Measurements from ENCODE around the gene IL21R. TPM values are rescaled to one million over a fixed set of nuclear protein-coding genes. Genes with fewer than 3 reads are reported as not detected.

The IL21R gene
- total RNA-seq, 4 donors from 2014 or later, result 0.20 to 1.1 (median 0.27) TPM; not detected in 1

- Histone ChIP-seq H3K27me3 (no peaks in the 10 kb centered on the region), H3K4me3 (no peak overlapping the region), H3K4me1 (no peaks in the 10 kb centered on the region), H3K9me3 (no peaks in the 10 kb centered on the region), H3K27ac (no peak overlapping the region), H3K36me3 (no peaks in the 10 kb centered on the region)
- 75 to 82% methylated on average over 4 of the region's 4 CpGs for WGBS, 2 donors (ENCODE audit: low coverage in 1 of 2)
- no peak for TF ChIP-seq POLR2A (IDR thresholded peaks at IDR 0.05)
- TF ChIP-seq POLR2AphosphoS5 (IDR thresholded peaks at IDR 0.05), result no peak
- TF ChIP-seq CTCF (IDR thresholded peaks at IDR 0.05), result no peak
- TF ChIP-seq EP300 (IDR thresholded peaks at IDR 0.05; ENCODE audit: low read depth), result no peak
- intact Hi-C loops (cut with DNase I; ENCODE audit: low total_unique reads) (no loop called here), in situ Hi-C loops (cut with MboI; ENCODE audit: low pct_ligation_motif_present in 1 of 4, low pct_unique_long_range_greater_than_20kb in 1 of 4, low sequenced_read_pairs in 3 of 4) (no loop called here)
- DNase-seq, result no peak
Observed at GRCh38 chr16:27386674-27387073, 15.3 kb upstream of the IL21R start.

- H3K27ac ChIP-seq, result no peak overlapping the region
- in situ Hi-C loops (cut with MboI; ENCODE audit: low pct_ligation_motif_present in 1 of 4, low pct_unique_long_range_greater_than_20kb in 1 of 4, low sequenced_read_pairs in 3 of 4), result no loop called here
- H3K9me3 ChIP-seq, result peaks cover 0 to under 1% of the 10 kb centered on the region in 2 donors
- DNase-seq, result no peak
- no peaks in the 10 kb centered on the region for H3K4me1 ChIP-seq
- no peaks in the 10 kb centered on the region for H3K27me3 ChIP-seq
- WGBS, 2 donors (ENCODE audit: low coverage in 1 of 2), result 56 to 84% methylated on average over 1 of the region's 1 CpG
- no peaks in the 10 kb centered on the region for H3K36me3 ChIP-seq
- no peak for TF ChIP-seq EP300 (IDR thresholded peaks at IDR 0.05; ENCODE audit: low read depth)
- TF ChIP-seq POLR2A (IDR thresholded peaks at IDR 0.05), result no peak
- TF ChIP-seq CTCF (IDR thresholded peaks at IDR 0.05), result no peak
- no peak for TF ChIP-seq POLR2AphosphoS5 (IDR thresholded peaks at IDR 0.05)
- intact Hi-C loops (cut with DNase I; ENCODE audit: low total_unique reads), result no loop called here
- no peak overlapping the region for H3K4me3 ChIP-seq
Observed at GRCh38 chr16:27387724-27388123, 14.2 kb upstream of the IL21R start.

GRCh38 chr16:27389272-27389961 lies 12.6 kb upstream of the IL21R start:
- TF ChIP-seq POLR2A (IDR thresholded peaks at IDR 0.05) (no peak), CTCF (IDR thresholded peaks at IDR 0.05) (no peak), EP300 (IDR thresholded peaks at IDR 0.05; ENCODE audit: low read depth) (no peak), POLR2AphosphoS5 (IDR thresholded peaks at IDR 0.05) (no peak)
- DNase-seq, result no peak
- Histone ChIP-seq H3K27ac (no peak overlapping the region), H3K36me3 (no peaks in the 10 kb centered on the region), H3K27me3 (no peaks in the 10 kb centered on the region), H3K4me1 (no peaks in the 10 kb centered on the region), H3K9me3 (peaks cover 0 to 7% of the 10 kb centered on the region in 2 donors), H3K4me3 (no peak overlapping the region)
- intact Hi-C loops (cut with DNase I; ENCODE audit: low total_unique reads), result no loop called here
- in situ Hi-C loops (cut with MboI; ENCODE audit: low pct_ligation_motif_present in 1 of 4, low pct_unique_long_range_greater_than_20kb in 1 of 4, low sequenced_read_pairs in 3 of 4), result no loop called here
- WGBS, 2 donors (ENCODE audit: low coverage in 1 of 2), result 58 to 81% methylated on average over 6 to 8 of the region's 8 CpGs

GRCh38 chr16:27390151-27390550 lies 11.8 kb upstream of the IL21R start:
- Histone ChIP-seq H3K4me1 (no peaks in the 10 kb centered on the region), H3K27me3 (no peaks in the 10 kb centered on the region), H3K9me3 (peaks cover 0 to 7% of the 10 kb centered on the region in 2 donors), H3K4me3 (no peak overlapping the region), H3K36me3 (no peaks in the 10 kb centered on the region), H3K27ac (no peak overlapping the region)
- intact Hi-C loops (cut with DNase I; ENCODE audit: low total_unique reads) (no loop called here), in situ Hi-C loops (cut with MboI; ENCODE audit: low pct_ligation_motif_present in 1 of 4, low pct_unique_long_range_greater_than_20kb in 1 of 4, low sequenced_read_pairs in 3 of 4) (no loop called here)
- TF ChIP-seq POLR2A (IDR thresholded peaks at IDR 0.05) (no peak), CTCF (IDR thresholded peaks at IDR 0.05) (no peak), POLR2AphosphoS5 (IDR thresholded peaks at IDR 0.05) (no peak), EP300 (IDR thresholded peaks at IDR 0.05; ENCODE audit: low read depth) (no peak)
- DNase-seq, result no peak
